Astrocyte of the spinal cord (primary cell): Measurements from ENCODE around the gene RNPEP.
"Not testable (repeated sequence)": the region's sequence is repeated elsewhere in the genome, so short reads cannot be mapped to it uniquely, and the experiment has no call there.

ENCODE experiments used
- DNase-seq: peaks from one replicate; pipeline ENCODE4 v3.0.0; 2011; ENCODE audit warnings: low read depth, low spot score
- H3K4me3 ChIP-seq: 2 replicates; pipeline ENCODE4 v1.5.1; 2011; ENCODE audit warnings: low read depth, mild to moderate bottlenecking, low read length, moderate library complexity
- in situ Hi-C: cut with HindIII; loops from 2 replicates; pipeline ENCODE4 v1.10.0; 2017; ENCODE audit warnings: low sequenced_read_pairs
- TF ChIP-seq, protein P1 (sequence below): IDR thresholded peaks from 2 replicates; pipeline ENCODE4 v1.5.1; 2012; ENCODE audit warnings: low read depth, mild to moderate bottlenecking, low read length, inconsistent platforms

The RNPEP gene

DNA sequence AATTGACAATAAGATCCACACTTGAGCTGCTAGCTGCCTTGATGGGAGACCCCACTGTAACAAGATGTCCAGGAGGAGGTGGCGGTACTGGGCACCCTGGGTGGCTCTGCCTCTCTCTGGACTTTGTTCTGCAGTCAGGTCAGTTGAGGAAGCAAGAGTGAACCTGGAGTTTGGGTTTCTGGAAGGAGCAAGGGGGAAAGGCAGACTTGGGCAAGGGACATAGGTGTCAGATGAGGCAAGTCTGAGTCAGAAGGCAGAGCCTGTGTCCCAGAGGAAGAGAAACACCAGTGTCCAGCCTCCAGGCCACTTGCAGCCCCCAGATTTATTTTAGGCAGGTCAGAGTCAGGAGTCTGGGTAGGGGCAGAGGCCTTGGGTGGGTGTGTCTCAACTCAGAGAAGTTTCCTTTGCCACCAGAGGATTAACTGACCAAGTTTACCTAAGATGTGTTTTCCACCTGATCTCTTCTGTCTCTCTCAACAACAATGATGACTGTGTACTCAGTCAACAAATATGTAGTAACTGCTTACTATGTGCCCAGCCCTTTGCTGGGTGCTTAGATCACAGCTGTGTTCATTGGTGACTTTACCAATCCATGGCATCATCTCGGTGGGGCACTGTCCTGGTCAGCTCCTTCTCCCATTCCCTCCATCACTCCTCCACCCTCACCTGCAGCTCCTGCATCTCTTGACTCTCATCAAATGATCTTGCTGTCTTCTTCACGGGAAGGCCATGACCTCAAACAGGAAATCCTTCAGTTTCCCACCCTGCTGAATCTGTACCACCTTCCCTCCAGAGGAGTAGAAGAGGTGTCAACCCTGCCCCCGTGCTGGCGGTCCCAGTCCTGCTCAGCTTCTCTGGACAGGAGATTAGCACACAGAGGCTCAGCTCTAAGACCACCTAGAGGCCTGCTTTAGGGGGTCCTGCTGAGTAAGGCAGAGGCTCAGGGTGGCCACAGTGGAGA, 64.6 kb downstream of the RNPEP start:
- in situ Hi-C loops, result no loop called here
- DNase-seq, result no peak
- no peak overlapping the region for H3K4me3 ChIP-seq
- TF ChIP-seq, protein P1, sequence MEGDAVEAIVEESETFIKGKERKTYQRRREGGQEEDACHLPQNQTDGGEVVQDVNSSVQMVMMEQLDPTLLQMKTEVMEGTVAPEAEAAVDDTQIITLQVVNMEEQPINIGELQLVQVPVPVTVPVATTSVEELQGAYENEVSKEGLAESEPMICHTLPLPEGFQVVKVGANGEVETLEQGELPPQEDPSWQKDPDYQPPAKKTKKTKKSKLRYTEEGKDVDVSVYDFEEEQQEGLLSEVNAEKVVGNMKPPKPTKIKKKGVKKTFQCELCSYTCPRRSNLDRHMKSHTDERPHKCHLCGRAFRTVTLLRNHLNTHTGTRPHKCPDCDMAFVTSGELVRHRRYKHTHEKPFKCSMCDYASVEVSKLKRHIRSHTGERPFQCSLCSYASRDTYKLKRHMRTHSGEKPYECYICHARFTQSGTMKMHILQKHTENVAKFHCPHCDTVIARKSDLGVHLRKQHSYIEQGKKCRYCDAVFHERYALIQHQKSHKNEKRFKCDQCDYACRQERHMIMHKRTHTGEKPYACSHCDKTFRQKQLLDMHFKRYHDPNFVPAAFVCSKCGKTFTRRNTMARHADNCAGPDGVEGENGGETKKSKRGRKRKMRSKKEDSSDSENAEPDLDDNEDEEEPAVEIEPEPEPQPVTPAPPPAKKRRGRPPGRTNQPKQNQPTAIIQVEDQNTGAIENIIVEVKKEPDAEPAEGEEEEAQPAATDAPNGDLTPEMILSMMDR, result no peak

DNA sequence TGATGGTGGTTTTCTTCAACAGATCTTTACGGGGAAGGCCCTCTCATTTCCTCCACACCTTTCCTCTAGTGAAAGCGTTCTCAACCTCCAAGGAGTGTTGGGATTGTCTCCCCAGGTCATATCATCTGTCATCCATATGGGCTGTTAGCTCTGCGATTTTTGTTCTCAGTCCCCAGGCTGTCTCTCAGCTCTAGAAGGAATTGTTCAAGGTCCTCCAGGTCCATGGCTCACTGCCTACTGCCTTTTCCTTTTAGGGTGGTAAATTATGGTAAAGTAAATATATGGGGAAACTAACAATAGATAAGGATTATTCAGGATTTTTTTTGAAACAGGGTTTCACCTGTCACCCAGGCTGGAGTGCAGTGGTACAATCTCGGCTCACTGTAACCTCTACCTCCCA, 65.5 kb downstream of the RNPEP start:
- in situ Hi-C loops, result no loop called here
- TF ChIP-seq, protein P1, result no peak
- no peak for DNase-seq
- H3K4me3 ChIP-seq, result no peak overlapping the region

DNA sequence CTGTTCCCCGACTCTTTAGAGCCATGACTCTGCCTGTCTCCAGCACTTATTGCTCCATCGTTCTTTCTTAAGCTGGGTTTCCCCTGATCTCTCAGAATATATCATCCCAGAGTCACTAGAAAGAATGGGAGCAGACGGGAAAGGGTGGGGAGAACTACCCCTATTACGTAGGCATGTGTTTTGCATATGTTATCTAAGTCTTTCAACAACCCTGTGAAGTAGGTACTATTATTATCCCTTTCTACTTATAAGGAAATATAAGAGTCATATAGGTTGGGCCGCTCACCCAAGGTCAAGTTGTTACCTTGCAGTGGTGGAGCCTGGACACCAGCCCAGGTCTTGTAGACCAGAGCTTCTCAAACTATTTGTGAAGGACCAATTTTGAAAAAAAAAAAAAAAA, 66.7 kb downstream of the RNPEP start:
- in situ Hi-C loops, result no loop called here
- TF ChIP-seq, protein P1, result no peak
- DNase-seq, result no peak

DNA sequence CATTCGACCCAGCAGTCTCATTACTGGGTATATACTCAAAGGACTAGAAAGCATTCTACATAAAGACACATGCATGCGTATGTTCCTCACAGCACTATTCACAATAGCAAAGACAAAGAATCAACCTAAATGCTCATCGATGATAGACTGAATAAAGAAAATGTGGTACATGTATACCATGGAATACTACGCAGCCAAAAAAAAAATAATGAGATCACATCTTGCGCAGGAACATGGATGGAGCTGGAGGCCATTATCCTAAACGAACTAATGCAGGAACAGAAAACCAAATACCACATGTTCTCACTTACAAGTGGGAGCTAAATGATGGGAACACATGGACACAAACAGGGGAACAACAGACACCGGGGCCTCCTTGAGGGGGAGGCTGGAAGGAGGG, 71.6 kb downstream of the RNPEP start:
- DNase-seq, result no peak
- in situ Hi-C loops, result no loop called here
- TF ChIP-seq, protein P1, result no peak
- no peak overlapping the region for H3K4me3 ChIP-seq

More for the DNA sequence above, 66.7 kb downstream of the RNPEP start:
- H3K4me3 ChIP-seq, result no peak overlapping the region

DNA sequence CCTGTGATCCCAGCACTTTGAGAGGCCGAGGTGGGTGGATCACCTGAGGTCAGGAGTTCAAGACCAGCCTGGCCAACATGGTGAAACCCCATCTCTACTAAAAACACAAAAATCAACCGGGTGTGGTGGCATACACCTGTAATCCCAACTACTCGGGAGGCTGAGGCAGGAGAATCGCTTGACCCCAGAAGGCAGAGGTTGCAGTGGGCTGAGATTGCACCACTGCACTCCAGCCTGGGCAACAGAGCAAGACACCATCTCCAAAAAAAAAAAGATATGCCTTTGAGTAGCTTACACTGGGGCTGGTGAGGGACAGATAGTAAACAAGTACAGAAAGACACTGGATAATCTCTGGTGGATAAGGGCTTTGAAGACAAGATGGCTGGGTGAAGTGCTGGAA, 72.2 kb downstream of the RNPEP start:
- H3K4me3 ChIP-seq, in situ Hi-C loops, DNase-seq: not testable (repeated sequence)
